Fibroblast of peridontal ligament (primary cell): Measurements from ENCODE around the gene SLC25A42.

Experiments
- DNase-seq: peaks from one replicate; pipeline ENCODE4 v3.0.0-alpha.2; 2010; ENCODE audit errors: extremely low read depth

The SLC25A42 gene

GRCh38 chr19:19051478-19052213 is 12.1 kb upstream of the SLC25A42 start:
- DNase-seq, result no peak

DNA sequence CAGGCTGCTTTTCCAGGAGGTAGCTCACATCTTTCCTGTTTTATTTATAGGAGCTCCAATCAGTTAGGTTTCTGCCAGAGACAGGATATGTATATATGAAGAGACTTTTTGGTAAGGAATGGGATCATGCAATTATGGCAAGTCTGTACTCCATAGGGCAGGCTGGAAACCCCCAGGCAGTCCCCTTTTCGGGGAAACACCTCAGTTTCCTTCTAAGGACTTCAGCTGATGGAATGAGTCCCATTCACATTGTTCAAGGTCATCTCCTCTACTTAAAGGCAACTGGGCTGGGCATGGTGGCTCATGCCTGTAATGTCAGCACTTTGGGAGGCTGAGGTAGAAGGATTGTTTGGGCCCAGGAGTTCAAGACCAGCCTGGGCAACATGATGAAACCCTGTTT is 10.9 kb upstream of the SLC25A42 start:
- DNase-seq, result no peak

DNA sequence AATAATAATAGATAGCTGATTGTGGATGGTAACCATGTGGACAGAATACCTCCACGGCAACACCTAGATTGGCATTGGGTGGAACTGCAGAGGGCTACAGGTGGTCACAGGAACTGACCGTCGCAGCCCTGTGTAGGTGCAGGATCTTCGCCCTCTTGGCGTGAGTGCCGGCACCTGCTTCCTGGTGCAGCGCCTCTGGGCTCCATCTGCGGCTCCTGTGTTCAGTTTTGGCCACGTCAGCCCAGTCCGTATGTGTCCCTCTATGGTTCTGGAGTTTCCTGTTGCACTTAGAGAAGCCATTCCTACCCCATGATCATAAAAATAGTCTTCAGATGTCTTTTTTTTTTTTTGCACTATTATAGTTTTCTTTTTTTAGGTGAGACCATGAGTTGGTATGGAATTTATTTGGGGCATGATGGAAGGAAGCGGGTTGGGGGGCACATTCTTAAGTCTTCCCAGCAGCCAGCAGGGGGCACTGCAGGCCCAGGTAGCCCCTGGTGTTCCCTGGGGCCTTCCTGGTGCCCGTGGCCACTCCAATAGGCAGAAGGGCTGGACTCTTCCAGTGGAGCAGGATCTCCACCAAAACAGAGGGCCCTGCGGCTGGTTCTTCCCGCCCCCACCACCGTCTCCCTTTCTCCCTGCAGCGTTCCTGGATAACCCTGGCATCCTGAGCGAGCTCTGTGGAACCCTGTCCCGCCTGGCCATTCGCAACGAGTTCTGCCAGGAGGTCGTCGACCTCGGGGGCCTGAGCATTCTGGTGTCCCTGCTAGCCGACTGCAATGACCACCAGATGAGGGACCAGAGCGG is 10.1 kb upstream of the SLC25A42 start:
- peak; percentile 55 for DNase-seq

GRCh38 chr19:19054315-19054938 is 9.4 kb upstream of the SLC25A42 start:
- DNase-seq, result no peak

- DNase-seq, result no peak
Observed at GRCh38 chr19:19054939-19055440, 8.8 kb upstream of the SLC25A42 start.

- DNase-seq, result no peak
Observed at GRCh38 chr19:19055701-19056100, 8.1 kb upstream of the SLC25A42 start.

DNA sequence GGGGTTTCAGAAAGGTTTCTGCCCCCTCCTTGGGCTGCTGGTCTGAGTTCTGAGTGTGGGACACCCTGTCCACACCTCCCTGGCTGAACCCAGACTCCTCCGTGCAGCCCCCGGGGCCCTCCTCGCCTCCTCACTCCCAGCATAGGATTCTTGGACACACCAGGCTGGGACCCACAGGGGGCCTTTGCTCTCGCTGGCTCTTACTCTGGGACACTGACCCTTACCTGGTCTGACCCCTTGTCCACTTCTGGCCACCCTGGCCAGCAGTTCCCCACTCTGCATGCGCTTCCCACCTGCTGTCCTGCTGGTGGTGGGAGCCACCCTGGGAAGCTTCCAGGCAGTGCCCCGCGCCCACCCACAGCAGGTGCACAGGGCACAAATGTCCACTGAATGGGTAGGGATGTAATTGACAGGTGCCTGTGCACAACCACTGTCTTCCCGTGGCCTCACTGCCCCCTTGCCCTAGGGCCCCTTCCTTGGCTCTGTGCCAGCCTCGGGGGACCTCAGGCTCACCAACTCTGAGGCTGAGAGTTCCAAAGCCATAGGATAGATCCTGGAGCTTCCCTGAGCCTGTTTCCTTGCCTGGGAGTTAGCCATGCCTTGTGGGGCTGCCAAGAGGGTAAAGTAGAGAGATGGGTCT is 7.0 kb upstream of the SLC25A42 start:
- no peak for DNase-seq

- no peak for DNase-seq
Observed at GRCh38 chr19:19057317-19057716, 6.5 kb upstream of the SLC25A42 start.

DNA sequence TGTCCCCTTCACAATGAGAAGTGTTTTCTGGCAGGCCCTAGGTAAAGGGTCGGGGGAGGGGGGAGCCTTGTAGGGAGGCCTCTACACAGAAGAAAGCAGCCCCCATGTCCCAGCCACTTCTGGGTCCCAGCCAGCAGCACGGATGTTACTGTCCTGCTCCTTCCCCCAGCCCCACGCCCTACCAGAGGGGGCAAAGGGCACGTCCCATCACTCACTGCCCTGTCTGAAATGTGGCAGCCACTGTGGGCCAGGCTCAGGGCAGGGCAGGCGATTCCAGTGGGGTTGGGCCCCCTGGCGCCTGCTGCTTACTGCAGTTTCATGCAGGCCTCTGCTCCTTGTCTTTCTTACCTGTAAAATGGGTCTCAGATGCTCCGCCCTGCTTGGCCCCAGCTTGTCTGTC is 6.1 kb upstream of the SLC25A42 start:
- no peak for DNase-seq

DNA sequence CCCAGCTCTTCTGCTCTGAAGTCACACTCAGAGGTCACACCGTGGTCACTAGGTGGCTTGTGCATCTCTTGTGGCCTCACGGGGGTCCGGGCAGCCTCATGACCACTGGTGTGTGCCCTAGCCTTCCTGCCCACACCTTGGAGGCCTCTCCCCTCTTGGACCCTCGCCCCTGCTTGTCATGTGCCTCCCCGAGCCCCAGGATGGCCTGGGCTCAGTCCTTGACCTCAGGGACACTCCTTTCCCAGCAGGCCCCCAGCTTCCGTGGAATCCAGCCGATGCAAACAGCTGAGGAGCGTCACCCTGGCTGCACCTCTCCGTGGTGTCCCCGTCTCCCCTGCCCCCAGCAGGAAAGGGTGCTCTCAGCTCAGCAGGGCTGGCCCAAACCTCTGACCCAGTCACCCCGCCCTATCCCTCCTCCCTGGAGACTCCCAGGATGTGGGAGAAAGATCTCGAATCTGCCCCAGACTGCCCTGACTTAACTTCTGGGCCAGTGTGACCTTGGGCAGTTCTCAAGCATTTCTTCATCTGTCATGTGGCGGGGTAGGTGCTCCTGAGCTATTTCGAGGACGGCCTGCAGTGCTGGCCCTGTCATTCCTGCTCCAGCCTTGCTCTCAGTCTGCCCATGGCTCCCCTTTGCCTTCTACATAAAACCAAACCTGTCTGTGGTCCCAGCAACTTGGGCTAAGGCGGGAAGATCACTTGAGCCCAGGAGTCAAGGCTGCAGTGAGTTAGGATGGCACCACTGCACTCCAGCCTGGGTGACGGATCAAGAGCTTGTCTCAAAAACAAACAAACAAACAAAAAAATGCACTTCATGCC is 4.6 kb upstream of the SLC25A42 start:
- DNase-seq, result no peak

GRCh38 chr19:19059837-19060611 is 3.8 kb upstream of the SLC25A42 start:
- DNase-seq, result no peak

DNA sequence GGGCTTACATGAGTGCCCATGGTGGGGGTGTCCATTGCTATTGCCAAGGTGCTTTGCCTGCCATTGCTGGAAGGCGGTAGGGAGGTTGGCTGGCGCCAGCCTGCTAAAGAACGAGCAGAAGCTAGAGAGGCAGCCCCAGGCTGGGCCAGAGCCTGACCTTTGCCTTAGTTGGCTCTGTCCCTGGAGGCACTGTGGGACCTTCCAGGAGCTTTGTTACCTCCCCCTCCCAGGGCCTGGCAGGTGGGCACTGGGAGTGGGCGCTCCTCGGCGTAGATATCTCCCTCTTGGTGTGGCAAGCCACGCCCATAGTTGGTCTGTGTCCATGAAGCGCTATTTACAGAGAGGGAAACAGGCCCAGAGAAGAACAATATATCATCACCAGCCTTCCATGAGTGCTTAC is 2.3 kb upstream of the SLC25A42 start:
- no peak for DNase-seq

DNA sequence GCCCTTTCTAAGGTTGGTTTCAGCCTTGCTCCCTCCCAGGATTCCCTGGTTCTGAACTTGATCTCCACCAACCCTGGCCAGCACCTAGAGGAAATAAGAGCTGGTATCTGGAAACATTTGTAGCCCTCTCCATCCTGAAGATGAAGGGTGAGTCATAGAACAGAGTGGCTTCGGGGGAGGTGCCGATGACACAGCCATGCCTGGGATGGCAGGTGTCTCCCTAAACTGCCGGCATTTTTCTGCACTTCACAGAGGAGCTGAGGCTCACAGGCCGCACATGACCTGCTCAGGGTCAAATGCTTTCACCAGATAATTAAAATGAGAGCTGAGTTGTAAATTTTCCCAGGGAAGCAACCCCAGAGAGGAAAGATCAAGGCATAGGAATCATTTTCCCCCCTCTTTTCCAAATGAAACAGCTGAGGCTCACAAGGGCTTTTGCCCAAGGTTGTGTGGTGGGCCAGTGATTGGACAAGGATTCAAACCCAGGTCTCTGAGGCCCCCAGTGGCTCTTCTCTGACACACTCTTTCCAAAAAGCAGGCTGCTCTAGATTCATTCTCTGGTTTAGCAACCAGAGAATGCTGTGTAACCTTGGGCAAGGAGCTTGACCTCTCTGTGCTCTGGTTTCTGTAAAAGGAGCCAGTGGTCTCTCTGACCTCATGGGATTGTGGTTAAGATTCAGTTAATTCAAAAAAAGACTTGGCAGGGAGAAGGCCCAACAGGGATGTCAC is 1.2 kb upstream of the SLC25A42 start:
- peak; percentile 35 for DNase-seq

DNA sequence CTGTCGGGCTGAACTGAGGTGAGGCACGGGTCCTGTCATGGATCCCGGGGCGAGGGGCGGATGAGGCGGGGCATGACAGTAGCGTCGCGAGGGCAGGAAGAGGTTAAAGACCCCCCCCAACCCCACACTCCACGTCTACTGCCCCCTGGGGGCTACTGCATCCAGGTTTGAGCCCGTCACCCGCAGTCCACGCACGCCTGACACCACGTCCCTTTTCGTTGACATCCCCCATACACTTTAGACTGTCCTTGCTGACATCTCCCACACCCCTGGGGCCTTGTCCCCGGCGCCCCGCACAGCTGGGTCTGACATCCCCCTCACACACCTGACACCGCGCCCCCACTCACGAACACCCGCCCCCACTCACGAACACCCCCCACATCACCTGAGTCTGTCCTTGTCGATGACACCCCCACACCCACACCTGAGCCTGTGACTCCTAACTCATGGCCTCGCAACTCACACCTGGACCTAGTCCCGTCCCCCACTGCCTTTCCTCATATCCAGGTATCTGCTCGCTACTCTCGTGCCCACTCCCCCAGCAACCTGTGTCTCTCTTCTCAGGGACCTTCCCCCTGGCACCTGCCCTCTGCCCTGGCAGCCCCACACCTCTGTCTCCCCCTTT is 416 bp downstream of the SLC25A42 start:
- peak; percentile 32 for DNase-seq

GRCh38 chr19:19064811-19065745 is 1.3 kb downstream of the SLC25A42 start:
- no peak for DNase-seq

DNA sequence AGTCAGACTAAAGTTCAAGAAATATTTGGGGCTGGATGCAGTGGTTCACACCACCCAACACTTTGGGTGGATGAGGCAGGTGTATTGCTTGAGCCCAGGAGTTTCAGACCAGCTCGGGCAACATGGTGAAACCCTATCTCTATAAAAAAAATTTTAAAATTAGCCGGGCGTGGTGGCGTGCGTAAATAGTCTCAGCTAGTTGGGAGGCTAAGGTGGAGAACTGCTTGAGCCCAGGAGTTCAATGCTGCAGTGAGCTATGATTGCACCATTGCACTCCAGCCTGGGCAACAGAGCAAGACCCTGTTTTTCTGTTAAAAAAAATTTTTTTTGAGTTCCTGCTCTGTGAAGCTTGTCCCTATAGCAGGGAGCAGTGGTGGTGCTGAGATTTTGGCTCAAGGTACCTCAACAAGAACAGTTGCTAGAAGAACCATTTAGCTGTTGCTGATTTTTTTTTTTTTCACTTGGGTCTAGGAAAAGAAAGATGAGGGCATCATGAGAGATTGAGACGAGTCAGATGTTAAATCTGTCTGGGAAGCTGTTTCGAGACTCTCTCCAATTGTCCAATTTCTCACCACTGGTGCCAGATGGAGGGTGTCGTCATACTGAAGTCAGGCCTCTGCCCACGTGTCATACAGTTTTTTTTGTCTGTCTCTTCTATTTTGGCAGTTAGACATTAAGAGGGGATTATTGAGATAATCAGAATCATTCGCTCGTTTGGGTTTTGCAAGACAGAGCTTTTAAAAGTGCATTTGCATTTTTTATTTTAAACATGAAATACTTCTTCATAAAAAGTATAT is 3.7 kb downstream of the SLC25A42 start:
- no peak for DNase-seq
